GM19395 (cell line): ENCODE measurements around the gene GPER1.
"Not testable (repeated sequence)": the region's sequence is repeated elsewhere in the genome, so short reads cannot be mapped to it uniquely, and the experiment has no call there.

ENCODE experiments used
- ATAC-seq: cut with Tn5 transposase; IDR thresholded peaks from one replicate; pipeline ENCODE4 v1.9.1; 2021; ENCODE audit warnings: mild to moderate bottlenecking, moderate library complexity; ENCODE audit not compliant: unreplicated experiment

The GPER1 gene

DNA sequence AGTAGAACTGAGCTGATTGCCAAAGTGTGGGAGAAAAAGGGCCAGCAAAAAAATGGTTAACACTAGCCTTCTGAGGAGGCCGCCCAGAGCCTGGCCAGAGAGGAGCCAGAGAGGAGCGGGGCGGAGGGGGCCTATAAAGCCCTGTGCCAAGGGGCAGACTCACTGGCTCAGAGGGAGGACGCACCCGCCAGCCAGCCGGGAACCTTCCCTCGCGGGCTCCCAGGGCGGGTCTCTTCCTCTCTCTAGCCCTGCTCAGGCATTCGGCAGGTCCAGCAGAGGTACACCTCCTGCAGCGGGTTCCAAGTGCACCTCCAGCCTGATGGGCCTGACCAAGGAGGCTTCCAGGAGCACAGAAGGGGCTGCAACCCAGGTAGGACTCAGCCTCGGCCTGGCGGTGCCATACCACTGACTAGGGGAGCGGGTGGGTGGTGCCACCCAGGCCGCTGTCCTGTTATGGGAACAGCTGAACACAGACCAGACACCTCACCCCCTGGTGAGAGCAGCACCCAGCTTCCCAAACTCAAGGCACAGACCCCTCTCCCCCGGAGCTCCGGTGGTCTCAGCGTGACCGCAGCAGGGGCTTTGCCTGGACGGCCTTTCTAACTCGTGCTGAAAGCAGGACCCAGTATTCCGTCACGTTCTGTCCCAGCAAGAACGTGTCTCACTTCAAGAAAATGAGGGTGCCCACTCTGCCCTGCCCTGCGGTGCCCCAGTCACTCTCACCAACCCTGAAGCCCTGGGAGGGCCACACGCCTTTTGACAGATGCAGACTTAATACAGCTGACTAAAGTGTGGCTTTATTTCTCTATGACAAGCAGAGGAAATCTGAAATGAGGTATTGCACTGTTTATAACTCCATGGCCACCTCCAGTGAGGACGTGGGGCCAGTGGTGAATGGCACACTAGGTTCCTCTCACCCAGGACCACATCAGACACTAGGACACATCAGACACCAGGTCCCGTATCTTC is at the start of gene GPER1:
TSS of gene GPER1 (plus strand) at position 162 of the 969 bp plus-strand sequence. CDS start 3,616 bp downstream, outside the sequence.
- ATAC-seq: no peak

GRCh38 chr7:1040233-1040632 is 47.7 kb upstream of the GPER1 start:
- ATAC-seq: not testable (repeated sequence)

DNA sequence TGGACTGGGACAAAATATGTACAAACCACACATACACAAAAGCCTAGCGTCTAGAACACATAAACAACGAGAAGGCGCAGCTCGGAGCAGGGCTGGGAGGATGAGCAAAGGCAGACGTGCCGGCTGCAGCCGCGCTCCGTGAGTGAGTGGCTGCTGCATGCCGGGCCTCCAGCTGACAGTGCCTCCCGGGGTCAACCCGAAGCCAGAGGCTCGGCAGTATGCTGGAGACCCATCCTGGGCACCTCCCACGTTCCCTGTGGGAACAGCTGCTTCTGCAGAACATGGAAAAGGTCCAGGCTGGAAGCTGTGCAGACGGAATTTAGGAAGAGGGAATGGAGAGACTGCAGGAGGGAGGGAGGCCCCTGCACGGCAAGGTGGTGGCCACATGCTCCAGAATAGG is 47.1 kb upstream of the GPER1 start:
- no peak for ATAC-seq

DNA sequence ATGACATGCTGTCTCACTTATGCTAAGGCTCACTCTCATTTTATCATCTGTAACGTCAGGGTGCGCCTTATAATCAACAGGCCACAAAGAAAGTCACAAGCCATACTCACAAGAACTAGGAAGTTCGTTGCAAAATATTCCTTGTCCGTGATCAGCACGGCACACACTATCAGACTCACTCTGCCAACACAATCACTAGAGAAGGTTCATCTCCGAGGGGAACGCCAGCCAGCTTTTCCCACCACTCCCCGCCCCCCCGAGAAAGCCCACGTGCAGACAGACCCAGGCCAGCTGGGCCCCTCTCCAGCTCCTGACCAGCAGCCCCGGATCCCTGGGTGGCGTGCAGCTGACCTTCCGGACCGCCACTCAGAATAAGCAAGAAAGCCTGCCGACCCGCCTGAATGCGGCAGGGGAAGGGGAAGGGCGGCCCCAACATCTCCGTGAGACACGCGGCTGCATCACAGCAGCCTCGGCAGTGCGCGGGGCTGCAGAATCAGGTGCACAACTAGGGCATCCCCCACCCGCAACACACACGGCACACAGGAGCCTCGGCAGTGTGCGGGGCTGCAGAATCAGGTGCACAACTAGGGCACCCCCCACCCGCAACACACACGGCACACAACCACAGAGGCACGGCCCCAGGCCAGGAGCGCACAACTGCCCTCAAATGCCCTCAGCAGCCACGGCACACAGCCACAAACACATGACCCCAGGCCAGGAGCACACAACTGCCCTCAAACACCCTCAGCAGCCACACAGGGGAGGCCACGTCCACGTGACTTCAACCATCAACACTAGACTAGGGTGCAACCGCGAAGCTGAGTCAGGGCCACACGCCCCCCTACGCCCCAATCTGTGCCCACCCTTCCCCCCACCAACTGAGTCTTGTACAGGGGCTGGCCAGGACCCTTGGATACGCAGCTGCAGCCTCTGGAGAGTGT is 46.1 kb upstream of the GPER1 start:
- ATAC-seq: no peak

DNA sequence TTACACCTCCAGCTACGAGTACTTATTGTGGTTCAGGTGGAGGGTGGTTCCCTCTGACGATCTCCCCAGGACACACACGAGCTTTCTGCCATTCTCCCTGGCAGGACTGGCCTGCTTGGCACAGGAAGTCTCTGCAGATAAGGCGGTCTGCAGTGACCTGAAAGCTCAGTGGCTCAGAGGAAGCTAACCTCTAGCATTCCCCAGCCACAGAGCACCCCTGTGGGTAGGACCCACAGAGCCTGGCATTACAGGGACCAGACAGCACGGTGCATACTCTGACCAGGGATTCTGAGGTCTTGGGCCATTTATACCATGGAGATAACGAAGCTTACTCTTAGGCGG is 45.5 kb upstream of the GPER1 start:
- ATAC-seq: no peak

- no peak for ATAC-seq
These were observed 44.2 kb upstream of the GPER1 start for GRCh38 chr7:1043552-1044188.

DNA sequence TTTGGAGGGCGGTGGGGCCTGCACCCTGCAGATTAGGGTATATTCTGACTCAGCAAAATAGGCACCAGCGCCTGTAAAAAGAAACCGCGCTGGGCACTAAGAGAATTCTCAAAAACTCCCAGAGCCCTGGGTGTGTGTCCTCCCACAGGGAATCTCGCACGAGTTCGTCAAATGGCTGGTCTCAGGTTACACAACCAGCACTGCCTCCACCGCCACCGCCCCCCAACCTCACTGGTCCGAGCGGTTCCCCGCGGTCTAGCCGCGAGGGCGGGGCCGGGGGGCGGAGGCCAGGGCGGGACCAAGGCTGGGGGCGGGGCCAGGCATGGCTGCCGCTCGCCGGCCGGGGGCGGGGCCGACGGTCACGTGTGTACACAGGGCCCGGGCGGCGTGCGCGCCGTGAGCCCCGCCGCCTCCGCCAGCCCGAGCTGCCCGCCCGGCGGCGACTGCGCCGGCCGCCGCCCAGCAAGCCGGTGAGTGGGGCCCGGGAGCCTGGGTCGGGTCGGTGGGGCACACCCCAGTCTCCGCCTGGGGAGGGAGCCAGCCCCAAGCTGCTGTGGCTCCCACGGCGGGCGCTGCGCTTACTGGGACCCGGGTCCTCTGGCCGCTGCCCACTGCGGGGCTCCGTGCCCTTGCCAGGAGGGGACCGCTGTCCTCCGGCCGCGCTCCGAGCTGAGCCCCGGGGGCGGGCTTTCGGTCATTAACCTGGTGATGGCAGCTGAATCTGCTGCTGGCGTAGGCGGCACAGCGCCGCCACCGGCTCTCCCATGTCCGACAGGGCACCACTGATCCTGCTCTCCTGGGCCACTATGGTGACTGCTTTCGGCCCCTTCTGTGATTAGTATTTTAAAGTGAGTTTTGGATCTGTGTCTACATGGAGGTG is 43.5 kb upstream of the GPER1 start, which contains the start of gene GPR146:
TSS of gene GPR146 (plus strand) at position 358 of the 880 bp plus-strand sequence. CDS start 12,970 bp downstream, outside the sequence.
- peak; percentile 84 for ATAC-seq

GRCh38 chr7:1045069-1046063 is 42.5 kb upstream of the GPER1 start:
- no peak for ATAC-seq

DNA sequence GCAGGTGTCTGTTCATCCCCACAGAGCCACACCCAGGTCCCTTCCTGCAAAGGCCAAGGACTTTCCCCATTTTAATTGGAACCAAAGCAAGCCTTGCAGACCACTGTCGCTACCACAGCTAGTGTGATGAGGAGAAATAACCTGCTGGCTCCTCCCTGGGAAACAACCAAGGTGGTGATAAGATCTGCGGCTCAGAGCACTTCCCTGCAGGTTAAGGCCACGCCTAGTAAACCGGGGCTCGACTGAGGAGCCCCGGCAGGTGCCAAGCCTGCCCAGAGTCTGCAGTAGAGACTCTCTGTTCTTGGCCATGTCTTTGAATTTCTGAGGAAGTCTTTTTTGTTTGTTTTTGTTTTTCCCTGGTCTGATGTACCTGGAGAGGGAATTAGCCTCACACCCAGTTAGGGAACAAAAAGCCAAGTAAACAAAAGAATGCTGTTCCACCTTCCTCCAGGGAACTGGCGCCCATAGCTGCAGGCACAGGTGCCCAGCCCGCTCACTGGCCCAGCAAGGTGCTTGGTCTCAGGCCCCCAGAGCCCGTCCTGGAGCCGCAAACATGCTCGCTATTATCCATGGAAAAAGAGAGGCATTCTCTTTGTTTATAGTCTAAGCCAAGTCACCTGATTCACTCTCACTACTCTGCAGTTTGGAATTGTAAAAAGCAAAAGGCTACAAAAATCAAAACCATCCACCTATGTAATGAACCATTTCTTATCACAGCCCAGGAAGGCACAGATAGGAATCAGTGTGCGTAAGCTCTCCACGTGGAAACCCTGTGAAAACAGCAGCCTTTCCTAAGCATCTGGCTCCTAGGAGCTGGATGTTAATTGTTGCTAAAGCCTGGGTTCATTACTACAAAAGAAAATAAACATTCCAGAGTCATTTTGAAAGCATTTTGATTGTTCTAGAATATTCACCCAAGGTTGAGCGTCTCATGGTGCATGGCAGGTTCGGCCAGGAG is 40.9 kb upstream of the GPER1 start:
- no peak for ATAC-seq

DNA sequence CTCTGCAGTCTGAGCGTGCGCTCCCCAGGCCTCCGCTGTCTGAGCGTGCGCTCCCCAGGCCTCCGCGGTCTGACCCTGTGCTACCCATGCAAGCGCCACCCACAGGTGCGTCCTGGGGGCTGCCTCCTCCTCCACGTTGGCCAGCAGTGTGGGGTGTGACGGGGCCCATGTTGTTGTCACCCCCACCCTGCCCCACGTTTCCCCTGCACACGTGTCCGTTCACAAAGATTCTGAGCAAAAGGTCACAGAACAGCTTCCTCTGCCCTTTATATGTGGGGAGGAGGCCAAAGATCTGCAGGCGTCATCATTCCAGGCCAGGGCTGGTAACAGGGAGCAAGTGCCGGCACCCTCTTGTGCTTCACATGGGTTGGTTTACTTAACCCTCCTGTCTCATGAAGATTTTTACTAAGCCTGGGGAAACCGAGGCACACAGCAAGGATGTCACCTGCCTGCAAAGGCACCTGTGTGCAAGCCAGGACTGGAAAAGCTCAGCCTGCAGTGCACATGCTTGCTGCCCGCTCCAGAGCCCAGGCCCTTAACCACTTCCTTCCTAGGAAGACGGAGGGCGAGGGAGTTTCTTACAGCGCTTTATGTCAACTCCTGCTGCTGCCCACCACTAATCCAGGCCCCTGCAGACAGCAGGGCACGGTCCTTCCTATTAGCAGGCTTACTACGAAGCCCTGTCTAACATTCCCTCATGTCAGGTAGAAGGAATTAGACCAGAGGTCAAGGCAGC is 38.7 kb upstream of the GPER1 start:
- ATAC-seq: no peak

GRCh38 chr7:1049801-1050200 is 38.1 kb upstream of the GPER1 start:
- no peak for ATAC-seq

GRCh38 chr7:1050254-1050906 is 37.5 kb upstream of the GPER1 start:
- no peak for ATAC-seq

DNA sequence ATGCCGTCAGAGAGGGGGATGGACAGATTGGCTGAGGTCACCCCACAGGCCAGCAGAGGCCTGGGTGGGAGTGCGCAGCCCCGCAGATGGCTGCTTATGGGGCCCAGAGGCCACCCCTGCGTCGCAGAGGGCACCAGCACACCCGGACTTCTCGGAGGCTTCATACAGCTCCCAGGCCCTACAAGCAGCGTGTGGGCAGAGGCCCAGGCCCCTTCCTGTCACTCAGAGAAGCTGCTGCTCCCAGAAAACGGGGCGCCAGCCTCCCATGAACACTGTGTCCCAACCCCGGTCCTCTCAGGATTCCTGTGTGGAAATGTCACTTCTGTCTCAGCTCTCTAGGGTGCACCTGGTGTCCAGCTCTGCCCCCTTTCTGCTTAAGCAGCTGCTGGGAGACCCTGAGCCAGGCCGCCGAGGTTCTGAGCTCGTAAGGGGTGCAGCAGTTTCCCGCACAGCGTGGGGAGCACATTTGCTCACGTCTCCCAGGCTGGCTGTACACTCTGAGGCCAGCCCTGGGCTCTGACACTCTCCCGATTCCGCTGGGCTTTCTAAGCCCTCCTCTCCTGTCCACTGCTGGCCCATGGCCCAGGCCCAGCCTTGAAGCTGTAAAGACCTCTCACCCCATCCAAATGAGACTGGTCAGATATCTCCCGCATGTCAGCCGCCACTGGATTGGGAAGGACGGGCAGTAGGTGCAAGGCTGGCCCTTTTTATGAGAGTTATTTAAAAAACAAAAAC is 36.8 kb upstream of the GPER1 start:
- ATAC-seq: no peak

- no peak for ATAC-seq
These were observed 35.7 kb upstream of the GPER1 start for GRCh38 chr7:1052031-1052818.

- ATAC-seq: no peak
These were observed 34.9 kb upstream of the GPER1 start for GRCh38 chr7:1053002-1053411.
